PFSK-1 (cell line): ENCODE results near the gene C6orf52.

ENCODE experiments used
- FOXP2 ChIP-seq: optimal IDR thresholded peaks from 2 replicates; pipeline ENCODE3; 2011; ENCODE audit warnings: borderline replicate concordance, control low read depth, inconsistent platforms; ENCODE audit not compliant: insufficient read depth; ENCODE audit errors: extremely low read length, extremely low read depth
- POLR2AphosphoS5 ChIP-seq: IDR thresholded peaks from 2 replicates; pipeline ENCODE4 v1.6.1; 2012; ENCODE audit warnings: low read depth, mild to moderate bottlenecking, control low read depth, low read length, moderate library complexity
- SIN3A ChIP-seq: IDR thresholded peaks from 2 replicates; pipeline ENCODE4 v1.6.1; 2012; ENCODE audit warnings: mild to moderate bottlenecking, low read length, moderate library complexity, borderline replicate concordance; ENCODE audit not compliant: insufficient read depth
- TAF1 ChIP-seq: IDR thresholded peaks from 2 replicates; pipeline ENCODE4 v1.6.1; 2012; ENCODE audit warnings: low read length, control low read depth, borderline replicate concordance; ENCODE audit not compliant: insufficient read depth
- TF ChIP-seq, protein P1 (sequence below), 2 experiments: IDR thresholded peaks; 2 replicates each; pipeline versions ENCODE4 v1.6.1 to v1.8.0; 2011 to 2012; ENCODE audit warnings: low read depth in 2 of 2, low read length in 2 of 2, control low read depth in 1 of 2, inconsistent platforms in 1 of 2, mild to moderate bottlenecking in 1 of 2, moderate library complexity in 1 of 2; ENCODE audit not compliant: insufficient read depth in 1 of 2

The C6orf52 gene

DNA sequence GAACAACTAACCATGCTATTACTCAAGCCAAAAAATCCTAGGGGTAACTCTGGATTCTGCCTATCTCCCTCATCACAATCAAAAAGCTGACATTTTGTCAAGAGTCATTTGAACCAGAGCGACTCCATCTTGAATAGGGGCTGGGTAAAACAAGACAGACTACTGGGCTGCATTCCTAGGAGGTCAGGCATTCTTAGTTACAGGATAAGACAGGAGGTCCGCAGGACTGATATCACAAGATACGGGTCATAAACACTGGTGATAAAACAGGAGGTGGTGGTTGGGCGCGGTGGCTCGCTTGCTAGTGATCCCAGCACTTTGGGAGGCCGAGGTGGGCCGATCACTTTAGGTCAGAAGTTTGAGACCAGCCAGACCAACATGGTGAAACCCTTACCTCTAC is 32.2 kb downstream of the C6orf52 start:
- TF ChIP-seq, protein P1, sequence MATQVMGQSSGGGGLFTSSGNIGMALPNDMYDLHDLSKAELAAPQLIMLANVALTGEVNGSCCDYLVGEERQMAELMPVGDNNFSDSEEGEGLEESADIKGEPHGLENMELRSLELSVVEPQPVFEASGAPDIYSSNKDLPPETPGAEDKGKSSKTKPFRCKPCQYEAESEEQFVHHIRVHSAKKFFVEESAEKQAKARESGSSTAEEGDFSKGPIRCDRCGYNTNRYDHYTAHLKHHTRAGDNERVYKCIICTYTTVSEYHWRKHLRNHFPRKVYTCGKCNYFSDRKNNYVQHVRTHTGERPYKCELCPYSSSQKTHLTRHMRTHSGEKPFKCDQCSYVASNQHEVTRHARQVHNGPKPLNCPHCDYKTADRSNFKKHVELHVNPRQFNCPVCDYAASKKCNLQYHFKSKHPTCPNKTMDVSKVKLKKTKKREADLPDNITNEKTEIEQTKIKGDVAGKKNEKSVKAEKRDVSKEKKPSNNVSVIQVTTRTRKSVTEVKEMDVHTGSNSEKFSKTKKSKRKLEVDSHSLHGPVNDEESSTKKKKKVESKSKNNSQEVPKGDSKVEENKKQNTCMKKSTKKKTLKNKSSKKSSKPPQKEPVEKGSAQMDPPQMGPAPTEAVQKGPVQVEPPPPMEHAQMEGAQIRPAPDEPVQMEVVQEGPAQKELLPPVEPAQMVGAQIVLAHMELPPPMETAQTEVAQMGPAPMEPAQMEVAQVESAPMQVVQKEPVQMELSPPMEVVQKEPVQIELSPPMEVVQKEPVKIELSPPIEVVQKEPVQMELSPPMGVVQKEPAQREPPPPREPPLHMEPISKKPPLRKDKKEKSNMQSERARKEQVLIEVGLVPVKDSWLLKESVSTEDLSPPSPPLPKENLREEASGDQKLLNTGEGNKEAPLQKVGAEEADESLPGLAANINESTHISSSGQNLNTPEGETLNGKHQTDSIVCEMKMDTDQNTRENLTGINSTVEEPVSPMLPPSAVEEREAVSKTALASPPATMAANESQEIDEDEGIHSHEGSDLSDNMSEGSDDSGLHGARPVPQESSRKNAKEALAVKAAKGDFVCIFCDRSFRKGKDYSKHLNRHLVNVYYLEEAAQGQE (IDR thresholded peaks at IDR 0.05; ENCODE audit: insufficient read depth in 1 of 2, low read depth in 2 of 2, low read length in 2 of 2), result no peak
- TF ChIP-seq SIN3A (no peak), FOXP2 (no peak), TAF1 (no peak), POLR2AphosphoS5 (no peak)

DNA sequence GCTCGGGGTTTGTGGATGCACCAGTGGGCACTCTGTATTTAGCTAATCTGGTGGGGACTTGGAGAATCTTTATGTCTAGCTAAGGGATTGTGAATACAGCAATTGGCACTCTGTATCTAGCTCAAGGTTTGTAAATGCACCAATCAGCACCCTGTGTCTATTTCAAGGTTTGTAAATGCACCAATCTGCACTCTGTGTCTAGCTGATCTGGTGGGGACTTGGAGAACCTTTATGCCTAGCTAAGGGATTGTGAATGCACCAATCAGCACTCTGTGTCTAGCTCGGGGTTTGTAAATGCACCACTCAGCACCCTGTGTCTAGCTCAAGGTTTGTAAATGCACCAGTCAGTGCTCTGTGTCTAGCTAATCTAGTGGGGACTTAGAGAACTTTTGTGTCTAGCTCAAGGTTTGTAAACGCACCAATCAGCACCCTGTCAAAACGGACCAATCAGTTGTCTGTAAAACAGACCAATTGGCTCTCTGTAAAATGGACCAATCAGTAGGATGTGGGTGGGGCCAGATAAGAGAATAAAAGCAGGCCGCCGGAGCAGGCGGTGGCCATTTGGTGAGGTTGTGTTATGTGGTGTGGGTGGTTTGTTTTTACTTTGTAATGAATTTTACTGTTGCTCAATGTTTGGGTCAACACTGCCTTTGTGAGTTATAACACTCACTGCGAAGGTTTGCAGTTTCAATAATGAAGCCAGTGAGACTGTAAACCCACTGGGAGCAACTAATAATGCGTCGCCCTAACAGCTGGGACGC is 33.8 kb downstream of the C6orf52 start:
- TF ChIP-seq POLR2AphosphoS5, result peak; percentile 59

DNA sequence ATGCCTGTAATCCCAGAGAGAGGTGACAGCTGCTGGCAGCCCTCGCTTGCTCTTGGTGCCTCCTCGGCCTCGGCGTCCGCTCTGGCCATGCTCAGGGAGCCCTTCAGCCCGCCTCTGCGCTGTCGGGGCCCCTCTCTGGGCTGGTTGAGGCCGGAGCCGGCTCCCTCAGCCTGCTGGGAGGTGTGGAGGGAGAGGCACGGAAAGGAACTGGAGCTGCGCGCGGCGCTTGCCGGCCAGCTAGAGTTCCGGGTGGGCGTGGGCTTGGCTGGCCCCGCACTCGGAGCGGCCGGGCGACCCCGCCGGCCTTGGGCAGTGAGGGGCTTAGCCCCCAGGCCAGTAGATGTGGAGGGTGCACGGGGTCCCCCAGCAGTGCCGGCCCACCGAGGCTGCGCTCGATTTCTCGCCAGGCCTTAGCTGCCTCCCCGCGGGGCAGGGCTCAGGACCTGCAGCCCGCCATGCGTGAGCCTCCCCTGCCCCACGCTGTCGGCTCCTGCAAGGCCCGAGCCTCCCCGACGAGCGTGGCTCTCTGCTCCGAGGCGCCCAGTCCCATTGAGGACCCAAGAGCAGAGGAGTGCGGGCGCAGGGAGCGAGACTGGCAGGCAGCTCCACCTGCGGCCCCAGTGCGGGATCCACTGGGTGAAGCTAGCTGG is 34.6 kb downstream of the C6orf52 start:
- no peak for TF ChIP-seq FOXP2
- peak; percentile 50; the same call in 1 of the 2 replicates for TF ChIP-seq SIN3A
- peak; percentile 82 for TF ChIP-seq POLR2AphosphoS5
- no peak for TF ChIP-seq TAF1

DNA sequence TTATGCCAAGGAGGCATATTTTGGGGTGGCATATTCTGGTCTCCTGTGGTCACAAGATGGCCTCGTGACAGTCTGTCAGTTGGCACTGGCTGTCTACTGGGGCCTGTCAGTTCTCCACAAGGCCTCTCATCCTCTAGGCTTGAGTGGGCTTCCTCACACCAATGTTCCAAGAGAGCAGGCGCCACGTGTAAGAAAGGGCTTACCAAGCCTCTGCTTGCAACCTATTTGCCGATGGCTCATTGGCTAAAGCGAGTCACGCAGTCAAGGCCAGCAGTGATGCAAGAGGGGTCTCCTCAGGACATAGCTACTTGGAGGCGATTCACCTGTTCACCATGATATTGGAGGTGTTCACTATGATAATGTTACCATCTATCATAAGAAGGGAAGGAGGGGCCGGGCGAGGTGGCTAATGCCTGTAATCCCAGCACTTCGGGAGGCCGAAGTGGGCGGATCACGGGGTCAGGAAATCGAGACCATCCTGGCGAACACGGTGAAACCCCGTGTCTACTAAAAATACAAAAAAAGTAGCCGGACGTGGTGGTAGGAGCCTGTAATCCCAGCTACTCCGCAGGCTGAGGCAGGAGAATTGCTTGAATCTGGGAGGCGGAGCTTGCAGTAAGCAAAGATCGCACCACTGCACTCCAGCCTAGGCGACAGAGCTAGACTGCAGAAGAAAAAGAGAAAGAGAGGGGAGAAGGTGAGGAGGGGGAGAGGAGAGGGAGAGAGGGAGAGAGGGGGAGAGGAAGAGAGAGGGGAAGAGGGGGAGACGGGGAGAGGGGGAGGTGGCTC is 35.3 kb downstream of the C6orf52 start:
- TF ChIP-seq POLR2AphosphoS5 (no peak), TAF1 (no peak), SIN3A (no peak), FOXP2 (no peak)
- TF ChIP-seq, protein P1 (IDR thresholded peaks at IDR 0.05; ENCODE audit: insufficient read depth in 1 of 2, low read depth in 2 of 2, low read length in 2 of 2), result no peak

DNA sequence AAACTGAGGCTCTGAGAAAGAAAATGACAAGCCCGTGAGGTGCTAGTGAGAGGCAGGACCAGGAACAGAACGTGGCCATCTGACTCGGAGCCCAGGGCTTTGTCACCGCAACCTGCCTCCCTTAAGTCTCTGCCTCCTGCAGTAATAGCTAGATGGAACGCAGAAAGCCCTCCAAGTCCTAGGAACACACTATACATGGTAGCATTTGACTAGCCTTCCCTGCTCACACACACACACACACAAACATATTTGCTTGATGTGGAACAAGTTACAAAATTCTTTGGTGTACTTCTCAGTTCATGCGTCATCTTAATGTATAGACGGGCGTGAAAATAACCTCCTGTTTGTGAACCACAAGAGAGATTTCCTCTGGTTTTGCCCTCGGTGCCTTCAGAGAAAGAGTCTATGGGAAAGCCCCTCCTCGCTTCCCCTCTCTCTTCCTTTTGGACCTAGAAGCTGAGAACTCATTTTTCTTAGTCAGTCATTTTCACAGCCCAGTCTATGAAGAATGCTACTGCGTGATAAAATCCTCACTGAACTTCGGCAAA is 38.8 kb downstream of the C6orf52 start:
- no peak for TF ChIP-seq POLR2AphosphoS5
- no peak for TF ChIP-seq FOXP2
- TF ChIP-seq, protein P1 (IDR thresholded peaks at IDR 0.05; ENCODE audit: insufficient read depth in 1 of 2, low read depth in 2 of 2, low read length in 2 of 2), result no peak
- TF ChIP-seq TAF1, result no peak
- no peak for TF ChIP-seq SIN3A
